A549 (cell line): Measurements from ENCODE around the gene TUBB6. TPM values are rescaled to one million over a fixed set of nuclear protein-coding genes. Genes with fewer than 3 reads are reported as not detected.

ENCODE experiments used
- ATAC-seq, 2 experiments: fragments of 200-7000 bp in 1 of 2; fragments of >200 bp in 1 of 2; cut with Nextera tagmentation in 1 of 2; cut with Tn5 transposase in 1 of 2; 3 replicates each; pipeline versions ENCODE4 v1.8.0 to v1.9.1; 2018 to 2020; ENCODE audit warnings: mild to moderate bottlenecking in 1 of 2, moderate library complexity in 1 of 2
- CTCF ChIA-PET: fragments of 300-600 bp; sonication (Branson Sonifier 250); formaldehyde crosslinking; extraction: SDS; loops from one replicate; lab custom pipeline; 2021; ENCODE audit warnings: antibody characterized with exemption, inconsistent platforms; lab: Yijun Ruan, JAX
- POLR2A ChIA-PET: fragments of 350-600 bp; formaldehyde crosslinking; extraction: SDS; loops from one replicate; lab custom pipeline; 2021; ENCODE audit warnings: antibody characterized with exemption, inconsistent platforms; lab: Yijun Ruan, JAX
- DNase-seq, 2 experiments: peaks; one replicate each; pipeline versions ENCODE4 v3.0.0 to v3.0.0-alpha.2; 2011 to 2016; ENCODE audit warnings: low read depth in 1 of 2, low spot score in 1 of 2
- FAIRE-seq: peaks from 2 replicates; lab custom pipeline; 2011; peaks lifted over from hg19 to GRCh38; lab: Jason Lieb, UNC
- H3K27ac ChIP-seq, 2 experiments: fragments of >200 bp; sonication (Bioruptor Twin); formaldehyde crosslinking; 3 replicates each; pipeline ENCODE4 v1.5.1; 2016 to 2017
- H3K4me1 ChIP-seq: fragments of >200 bp; sonication (Bioruptor Twin); formaldehyde crosslinking; 3 replicates; pipeline ENCODE4 v1.6.1; 2016
- H3K4me2 ChIP-seq: fragments of >200 bp; sonication (Bioruptor Twin); formaldehyde crosslinking; 3 replicates; pipeline ENCODE4 v1.6.1; 2016
- H3K4me3 ChIP-seq: fragments of >200 bp; sonication (Bioruptor Twin); formaldehyde crosslinking; 3 replicates; pipeline ENCODE4 v1.5.1; 2016
- H3K9me3 ChIP-seq: fragments of >200 bp; sonication (Bioruptor Twin); formaldehyde crosslinking; 3 replicates; pipeline ENCODE4 v1.6.1; 2016
- BHLHE40 ChIP-seq: IDR thresholded peaks from 2 replicates; pipeline ENCODE4 v1.6.1; 2012; ENCODE audit warnings: low read depth, low read length, inconsistent platforms
- CBX8 ChIP-seq: fragments of 200-600 bp; sonication (generic); IDR thresholded peaks from 2 replicates; pipeline ENCODE4 v1.6.1; 2016
- CHD2 ChIP-seq: fragments of 150-350 bp; IDR thresholded peaks from 2 replicates; pipeline ENCODE4 v1.6.1; 2014; ENCODE audit warnings: low read length; ENCODE audit not compliant: partially characterized antibody
- EHF ChIP-seq: fragments of 250-450 bp; sonication (Bioruptor Pico); IDR thresholded peaks from 2 replicates; pipeline ENCODE4 v1.5.0; 2020; ENCODE audit warnings: mild to moderate bottlenecking
- ESRRA ChIP-seq: fragments of 150-350 bp; IDR thresholded peaks from 2 replicates; pipeline ENCODE4 v1.6.1; 2014; ENCODE audit warnings: mild to moderate bottlenecking, low read length, borderline replicate concordance
- FOSB ChIP-seq: fragments of 250-450 bp; sonication (Bioruptor Pico); IDR thresholded peaks from 2 replicates; pipeline ENCODE4 v1.5.0; 2020; ENCODE audit warnings: mild to moderate bottlenecking, moderate library complexity
- FOSL2 ChIP-seq, 2 experiments: fragments of 450-650 bp in 1 of 2; fragments of >200 bp in 1 of 2; sonication (Bioruptor Twin) in 1 of 2; formaldehyde crosslinking; IDR thresholded peaks; 2 replicates each; pipeline versions ENCODE4 v1.5.0 to v1.6.1; 2016 to 2020; ENCODE audit warnings: mild to moderate bottlenecking in 1 of 2, moderate library complexity in 1 of 2
- GATA3 ChIP-seq: IDR thresholded peaks from 2 replicates; pipeline ENCODE4 v1.6.1; 2012; ENCODE audit warnings: borderline replicate concordance
- HDAC2 ChIP-seq: fragments of 200-600 bp; sonication (generic); IDR thresholded peaks from 2 replicates; pipeline ENCODE4 v1.6.1; 2016
- HEYL ChIP-seq: fragments of 250-450 bp; sonication (Bioruptor Pico); IDR thresholded peaks from 2 replicates; pipeline ENCODE4 v1.8.0; 2021; ENCODE audit warnings: mild to moderate bottlenecking, moderate library complexity
- JUN ChIP-seq, 2 experiments: fragments of >200 bp; sonication (Bioruptor Twin); formaldehyde crosslinking; IDR thresholded peaks; 2 replicates in 1 of 2; 3 replicates in 1 of 2; pipeline ENCODE4 v1.6.1; 2016 to 2017
- MAZ ChIP-seq: fragments of 150-350 bp; IDR thresholded peaks from 2 replicates; pipeline ENCODE4 v1.6.1; 2014; ENCODE audit warnings: antibody characterized with exemption, low read depth, low read length, borderline replicate concordance
- NFE2L2 ChIP-seq: fragments of 150-350 bp; conservative IDR thresholded peaks from 2 replicates; pipeline ENCODE4 v1.6.1; 2014; ENCODE audit warnings: low read length
- PHF8 ChIP-seq: fragments of 200-600 bp; sonication (generic); IDR thresholded peaks from 2 replicates; pipeline ENCODE4 v1.6.1; 2016; ENCODE audit warnings: low read depth, mild to moderate bottlenecking, antibody characterized with exemption, moderate library complexity, borderline replicate concordance
- POLR2A ChIP-seq: IDR thresholded peaks from 2 replicates; pipeline ENCODE4 v1.6.1; 2012; ENCODE audit warnings: mild to moderate bottlenecking, low read length
- RARB ChIP-seq: fragments of 250-450 bp; sonication (Bioruptor Pico); IDR thresholded peaks from 2 replicates; pipeline ENCODE4 v1.8.0; 2021; ENCODE audit warnings: mild to moderate bottlenecking, moderate library complexity
- RCOR1 ChIP-seq: fragments of 150-350 bp; IDR thresholded peaks from 2 replicates; pipeline ENCODE4 v1.6.1; 2014; ENCODE audit warnings: antibody characterized with exemption, low read length, low read depth
- SMC3 ChIP-seq: fragments of >200 bp; sonication (Bioruptor Twin); formaldehyde crosslinking; IDR thresholded peaks from 3 replicates; pipeline ENCODE4 v1.6.1; 2018; ENCODE audit warnings: inconsistent platforms
- TFCP2L1 ChIP-seq: fragments of 250-450 bp; sonication (Bioruptor Pico); IDR thresholded peaks from 2 replicates; pipeline ENCODE4 v1.5.0; 2021; ENCODE audit warnings: mild to moderate bottlenecking
- ZFP36 ChIP-seq: fragments of 450-650 bp; IDR thresholded peaks from 2 replicates; pipeline ENCODE4 v1.6.1; 2014; ENCODE audit warnings: borderline replicate concordance; ENCODE audit not compliant: partially characterized antibody
- WGBS: methylation state at CpG from one replicate; pipeline ENCODE4 v1.1.6; 2017; ENCODE audit errors: missing lambda C conversion rate; 5-methylcytosine and 5-hydroxymethylcytosine counted together
- polyA plus RNA-seq, 4 experiments: library from polyadenylated mRNA; depleted of rRNA in 3 of 4; stranded (reverse); fragments of >200 nt; fragmentation: RNase III in 1 of 4; extraction: RNeasy Plus Mini Kit Qiagen cat#74134 plus additional on column Dnase treatment in 1 of 4; gene quantifications; 2 replicates in 3 of 4; 3 replicates in 1 of 4; pipeline ENCODE4 v1.2.3, GENCODE V29; 2011 to 2017
- TF ChIP-seq, protein P1 (sequence below): fragments of 450-650 bp; IDR thresholded peaks from 2 replicates; pipeline ENCODE4 v1.6.1; 2014; ENCODE audit warnings: antibody characterized with exemption
- TF ChIP-seq, protein P2 (sequence below): fragments of >200 bp; sonication (Bioruptor Twin); formaldehyde crosslinking; IDR thresholded peaks from 3 replicates; pipeline ENCODE4 v1.5.1; 2016

The TUBB6 gene
- polyA plus RNA-seq, 2 of the 4 experiments (the other 2 are of a cell fraction): 88.5 to 235 TPM

DNA sequence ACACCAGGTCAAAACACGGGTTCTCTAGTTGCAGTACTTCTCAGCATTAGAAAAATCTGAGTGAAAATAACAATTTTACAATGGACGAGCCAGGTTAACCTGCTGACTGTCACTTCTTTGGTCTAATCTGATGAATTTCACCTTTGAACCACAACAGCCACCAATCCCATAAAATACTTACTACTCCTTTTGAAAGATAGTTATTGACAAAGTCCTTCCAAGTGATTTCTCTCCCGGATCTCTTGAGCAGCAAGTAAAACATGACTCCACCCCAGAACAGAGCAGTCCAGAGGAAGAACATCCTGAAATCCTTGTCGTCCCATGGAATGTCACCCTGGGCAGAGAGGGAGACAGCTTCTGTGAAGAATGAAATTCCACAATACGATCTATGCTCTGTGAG, 58.7 kb downstream of the TUBB6 start:
- CTCF ChIA-PET: no interaction called here
- POLR2A ChIA-PET: interaction anchor here (0.7 kb wide), 1 partner anchor 10 kb away, joined by 3 read pairs; the partner anchor contains the start of gene AFG3L2

DNA sequence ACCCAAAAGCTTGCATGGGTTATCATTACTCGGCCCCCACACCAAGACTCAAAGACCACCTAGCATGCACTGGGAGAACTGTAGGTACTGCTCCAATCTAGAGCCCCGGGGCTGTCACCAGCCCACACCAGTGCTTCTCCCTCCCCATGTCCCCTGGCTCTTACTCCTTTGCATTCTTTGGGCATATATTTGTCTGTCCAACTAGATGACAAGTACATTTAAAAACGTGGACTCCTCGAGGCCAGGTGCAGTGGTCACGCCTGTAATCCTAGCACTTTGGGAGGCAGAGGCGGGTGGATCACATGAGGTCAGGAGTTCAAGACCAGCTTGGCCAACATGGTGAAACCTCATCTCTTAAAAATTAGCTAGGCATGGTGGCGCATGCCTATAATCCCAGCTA, 61.2 kb downstream of the TUBB6 start:
- POLR2A ChIA-PET: no interaction called here
- CTCF ChIA-PET: interaction anchor here (0.9 kb wide), 1 partner anchor 41 kb away, joined by 3 read pairs; no protein-coding TSS in a partner anchor
- Histone ChIP-seq H3K27ac (no peak overlapping the region), H3K9me3 (no peaks in the 10 kb centered on the region), H3K4me2 (no peak overlapping the region), H3K4me1 (no peaks in the 10 kb centered on the region), H3K4me3 (no peak overlapping the region)
- TF ChIP-seq HDAC2: no peak
- no peak for TF ChIP-seq GATA3
- TF ChIP-seq CHD2: no peak
- TF ChIP-seq RCOR1: no peak
- TF ChIP-seq BHLHE40: no peak
- no peak for TF ChIP-seq ESRRA
- no peak for TF ChIP-seq POLR2A
- TF ChIP-seq JUN (IDR thresholded peaks at IDR 0.05): no peak
- TF ChIP-seq FOSB (CRISPR knock-in tag): no peak
- no peak for TF ChIP-seq ZFP36
- TF ChIP-seq TFCP2L1: no peak
- TF ChIP-seq RARB (CRISPR knock-in tag): no peak
- no peak for TF ChIP-seq CBX8
- no peak for DNase-seq
- WGBS: 85% methylated on average over 7 of the region's 7 CpGs
- FAIRE-seq: no peak
- ATAC-seq: no peak

More for the DNA sequence above, 58.7 kb downstream of the TUBB6 start:
- DNase-seq: no peak
- H3K4me3 ChIP-seq: no peak overlapping the region
- TF ChIP-seq CHD2 (no peak), POLR2A (no peak), FOSL2 (IDR thresholded peaks at IDR 0.05) (no peak), FOSL2 (CRISPR knock-in tag; IDR thresholded peaks at IDR 0.05) (no peak), PHF8 (no peak)
- TF ChIP-seq, protein P1, sequence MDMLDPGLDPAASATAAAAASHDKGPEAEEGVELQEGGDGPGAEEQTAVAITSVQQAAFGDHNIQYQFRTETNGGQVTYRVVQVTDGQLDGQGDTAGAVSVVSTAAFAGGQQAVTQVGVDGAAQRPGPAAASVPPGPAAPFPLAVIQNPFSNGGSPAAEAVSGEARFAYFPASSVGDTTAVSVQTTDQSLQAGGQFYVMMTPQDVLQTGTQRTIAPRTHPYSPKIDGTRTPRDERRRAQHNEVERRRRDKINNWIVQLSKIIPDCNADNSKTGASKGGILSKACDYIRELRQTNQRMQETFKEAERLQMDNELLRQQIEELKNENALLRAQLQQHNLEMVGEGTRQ: no peak
- no peak for ATAC-seq
- H3K4me2 ChIP-seq: no peak overlapping the region
- no peaks in the 10 kb centered on the region for H3K9me3 ChIP-seq
- no peak for FAIRE-seq
- H3K4me1 ChIP-seq: no peaks in the 10 kb centered on the region
- WGBS: 90% methylated on average over 5 of the region's 5 CpGs
- H3K27ac ChIP-seq: no peak overlapping the region

DNA sequence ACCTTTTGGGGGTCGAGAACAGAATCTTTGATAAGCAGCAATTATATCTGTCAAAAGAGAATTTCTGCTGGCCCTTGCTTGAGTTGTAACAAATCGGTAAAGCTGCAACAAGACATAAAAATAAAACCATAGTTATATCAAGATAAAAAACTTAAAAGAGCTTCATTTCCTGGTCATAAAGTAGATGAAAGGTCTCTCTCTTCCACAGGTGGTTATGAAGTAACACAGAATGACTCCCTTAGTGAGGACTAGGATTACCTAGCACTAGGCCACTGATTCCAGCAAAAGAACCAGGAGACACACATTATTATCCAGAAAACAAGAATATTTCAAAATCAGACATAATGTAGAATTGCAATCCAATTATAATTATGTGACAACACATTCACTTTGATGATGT, 63.5 kb downstream of the TUBB6 start:
- peaks cover 9% of the 10 kb centered on the region; the same call in 1 of the 3 replicates for H3K4me1 ChIP-seq
- H3K9me3 ChIP-seq: no peaks in the 10 kb centered on the region
- POLR2A ChIA-PET: no interaction called here
- ATAC-seq (no peak), DNase-seq (no peak), FAIRE-seq (no peak)
- no peak for TF ChIP-seq FOSB (CRISPR knock-in tag)
- TF ChIP-seq, protein P2, sequence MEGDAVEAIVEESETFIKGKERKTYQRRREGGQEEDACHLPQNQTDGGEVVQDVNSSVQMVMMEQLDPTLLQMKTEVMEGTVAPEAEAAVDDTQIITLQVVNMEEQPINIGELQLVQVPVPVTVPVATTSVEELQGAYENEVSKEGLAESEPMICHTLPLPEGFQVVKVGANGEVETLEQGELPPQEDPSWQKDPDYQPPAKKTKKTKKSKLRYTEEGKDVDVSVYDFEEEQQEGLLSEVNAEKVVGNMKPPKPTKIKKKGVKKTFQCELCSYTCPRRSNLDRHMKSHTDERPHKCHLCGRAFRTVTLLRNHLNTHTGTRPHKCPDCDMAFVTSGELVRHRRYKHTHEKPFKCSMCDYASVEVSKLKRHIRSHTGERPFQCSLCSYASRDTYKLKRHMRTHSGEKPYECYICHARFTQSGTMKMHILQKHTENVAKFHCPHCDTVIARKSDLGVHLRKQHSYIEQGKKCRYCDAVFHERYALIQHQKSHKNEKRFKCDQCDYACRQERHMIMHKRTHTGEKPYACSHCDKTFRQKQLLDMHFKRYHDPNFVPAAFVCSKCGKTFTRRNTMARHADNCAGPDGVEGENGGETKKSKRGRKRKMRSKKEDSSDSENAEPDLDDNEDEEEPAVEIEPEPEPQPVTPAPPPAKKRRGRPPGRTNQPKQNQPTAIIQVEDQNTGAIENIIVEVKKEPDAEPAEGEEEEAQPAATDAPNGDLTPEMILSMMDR: no peak
- TF ChIP-seq HEYL (CRISPR knock-in tag): no peak
- TF ChIP-seq SMC3: no peak
- no peak for TF ChIP-seq NFE2L2
- no peak for TF ChIP-seq EHF (CRISPR knock-in tag)
- no peak for TF ChIP-seq MAZ
- no peak overlapping the region for H3K27ac ChIP-seq
- no peak overlapping the region for H3K4me3 ChIP-seq
- WGBS: 90% methylated on average over 2 of the region's 2 CpGs
- H3K4me2 ChIP-seq: no peak overlapping the region
- CTCF ChIA-PET: interaction anchor here (1.1 kb wide), 1 partner anchor 15 kb away, joined by 3 read pairs; no protein-coding TSS in a partner anchor
